SKM-1 treated with dmso at 0.1 percent for 144 hours (cell line): Measurements from ENCODE around the gene KIAA0319L.

Experiments used
- DNase-seq: peaks from one replicate; lab custom pipeline; 2025; ENCODE audit not compliant: unreplicated experiment; lab: John Stamatoyannopoulos, UW

The KIAA0319L gene

DNA sequence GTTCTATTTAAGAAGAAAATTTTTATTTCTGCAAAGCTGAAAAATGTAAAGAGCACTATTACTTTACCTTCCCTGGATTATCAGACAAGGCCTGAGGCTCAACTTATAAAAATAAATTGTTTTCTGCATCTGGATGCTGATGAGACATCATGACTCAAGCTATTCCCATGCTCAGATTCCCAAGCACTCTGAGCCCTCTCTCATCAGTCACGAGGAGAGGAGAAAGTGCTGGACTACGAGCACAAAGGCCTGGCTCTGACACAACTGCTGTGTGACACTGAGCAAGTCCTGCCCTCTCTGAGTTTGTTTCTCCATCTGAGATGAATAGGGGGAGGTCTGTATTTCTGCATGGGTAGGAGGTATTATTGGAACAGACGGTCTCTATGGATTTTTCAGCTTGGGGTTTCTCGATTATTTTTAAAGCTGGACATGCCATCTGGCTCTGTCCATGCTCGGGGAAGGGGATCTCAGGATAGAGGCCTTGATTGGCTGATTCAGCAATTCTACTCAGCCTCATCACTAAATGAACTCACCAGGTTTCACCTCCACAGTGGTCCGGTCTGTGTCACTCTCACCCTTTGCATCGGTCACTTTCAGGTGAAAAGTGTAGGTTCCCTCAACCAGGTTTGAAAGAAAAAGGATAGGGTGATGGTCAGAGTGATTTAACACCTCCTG, 107.7 kb downstream of the KIAA0319L start:
- no peak for DNase-seq

DNA sequence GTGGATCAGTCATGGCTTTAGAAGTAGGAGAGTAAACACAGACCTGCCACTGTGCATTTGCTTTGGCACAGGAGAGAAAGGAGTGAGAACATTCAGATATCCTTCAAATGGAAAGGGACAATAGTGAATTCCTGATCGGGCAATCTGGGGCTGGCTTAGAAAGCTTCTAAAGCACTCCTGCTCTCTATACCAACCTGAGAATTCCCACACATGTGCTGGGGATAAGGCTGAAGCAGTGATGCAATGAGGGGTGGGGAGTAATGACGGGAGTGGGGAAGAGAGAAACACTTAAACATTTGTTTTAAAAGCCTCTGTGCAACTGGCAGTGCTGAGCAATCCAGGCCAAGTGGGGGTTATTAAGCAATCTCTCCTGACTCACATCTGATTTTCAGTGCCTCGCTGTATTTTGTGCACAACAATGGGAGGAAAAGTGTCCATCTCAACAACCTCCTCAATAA, 108.8 kb downstream of the KIAA0319L start:
- DNase-seq, result peak; percentile 69

DNA sequence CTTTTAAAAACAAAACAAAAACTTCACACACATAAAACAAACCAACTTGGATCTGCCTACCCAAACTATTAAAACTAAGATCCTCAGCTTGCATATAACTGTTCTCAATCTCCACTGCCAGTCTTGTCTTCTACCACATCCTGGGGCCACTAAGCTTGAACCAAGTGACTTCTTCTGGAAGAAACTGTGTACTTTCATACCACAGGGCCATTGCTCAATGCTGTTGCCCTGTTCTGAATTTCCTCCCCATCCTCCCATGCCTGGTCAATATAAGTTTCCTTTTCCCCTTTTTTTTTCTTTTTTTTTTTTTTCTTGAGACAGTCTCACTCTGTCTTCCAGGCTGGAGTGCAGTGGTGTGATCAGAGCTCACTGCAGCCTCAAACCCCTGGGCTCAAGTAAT, 109.9 kb downstream of the KIAA0319L start:
- DNase-seq, result peak; percentile 81

DNA sequence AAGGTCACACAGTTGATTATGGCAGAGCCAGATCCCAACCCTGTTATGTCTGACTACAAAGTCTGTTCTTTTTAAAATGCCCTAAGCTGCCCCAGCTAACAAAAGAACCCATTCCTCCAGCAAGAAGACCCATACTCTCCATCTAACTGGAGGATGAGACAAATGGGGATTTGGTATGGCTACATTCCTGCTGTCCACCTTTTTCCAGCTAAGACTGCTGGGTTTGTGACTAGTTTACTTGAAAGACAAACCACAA, 112.8 kb downstream of the KIAA0319L start:
- DNase-seq, result no peak

DNA sequence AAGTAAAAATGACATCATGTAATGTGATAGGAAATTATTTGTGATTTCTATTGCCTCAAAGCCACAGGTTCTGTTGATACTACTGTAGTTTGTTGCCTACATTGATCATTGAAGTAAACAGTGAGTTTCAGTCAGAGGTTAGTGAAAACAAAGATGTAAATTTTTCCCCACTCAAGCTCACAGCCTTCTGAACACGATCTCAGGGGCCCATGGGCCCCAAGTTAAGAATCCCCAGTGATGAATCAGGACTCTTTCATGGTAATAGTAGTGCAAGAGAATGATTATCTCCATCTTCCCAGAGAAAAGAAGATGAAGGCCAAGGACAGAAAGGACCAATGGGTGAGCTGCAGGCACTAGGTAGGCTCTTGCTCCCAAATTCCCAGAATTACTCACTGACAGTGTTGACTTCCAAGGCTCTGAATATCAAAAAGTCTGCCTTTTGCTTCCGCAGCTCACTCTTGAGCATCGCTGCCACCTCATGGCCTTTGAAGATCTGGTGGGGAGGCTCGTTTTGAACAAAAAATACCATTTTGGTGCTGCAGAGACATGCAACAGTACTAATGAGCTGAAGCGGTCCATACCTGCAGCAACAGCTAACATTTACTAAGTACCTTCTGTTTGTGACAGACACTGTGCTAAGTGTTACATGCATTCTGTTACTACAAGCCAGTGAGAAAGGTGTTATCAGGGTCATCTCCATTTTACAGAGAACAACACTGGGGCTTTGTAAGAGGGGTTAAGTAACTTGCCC, 113.3 kb downstream of the KIAA0319L start:
- DNase-seq, result no peak

DNA sequence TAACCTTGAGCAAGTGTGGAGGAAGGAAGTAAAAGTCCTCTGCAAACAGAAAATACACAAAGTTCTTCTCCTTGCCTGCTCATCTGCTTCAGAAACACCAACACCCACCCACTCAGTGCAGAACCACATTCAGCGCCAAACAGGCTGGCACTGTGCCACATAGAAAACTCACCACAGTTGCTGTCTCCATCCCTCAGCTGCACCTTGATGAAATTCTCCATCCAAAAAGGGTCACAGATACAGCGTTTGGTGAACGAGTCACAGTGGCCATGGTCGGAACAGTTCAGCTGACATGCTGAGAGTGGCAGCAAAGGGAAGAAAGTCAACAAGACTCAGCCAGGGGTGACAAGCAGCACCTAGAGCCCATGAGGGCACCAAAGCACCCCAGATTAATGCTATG, 114.5 kb downstream of the KIAA0319L start:
- no peak for DNase-seq

DNA sequence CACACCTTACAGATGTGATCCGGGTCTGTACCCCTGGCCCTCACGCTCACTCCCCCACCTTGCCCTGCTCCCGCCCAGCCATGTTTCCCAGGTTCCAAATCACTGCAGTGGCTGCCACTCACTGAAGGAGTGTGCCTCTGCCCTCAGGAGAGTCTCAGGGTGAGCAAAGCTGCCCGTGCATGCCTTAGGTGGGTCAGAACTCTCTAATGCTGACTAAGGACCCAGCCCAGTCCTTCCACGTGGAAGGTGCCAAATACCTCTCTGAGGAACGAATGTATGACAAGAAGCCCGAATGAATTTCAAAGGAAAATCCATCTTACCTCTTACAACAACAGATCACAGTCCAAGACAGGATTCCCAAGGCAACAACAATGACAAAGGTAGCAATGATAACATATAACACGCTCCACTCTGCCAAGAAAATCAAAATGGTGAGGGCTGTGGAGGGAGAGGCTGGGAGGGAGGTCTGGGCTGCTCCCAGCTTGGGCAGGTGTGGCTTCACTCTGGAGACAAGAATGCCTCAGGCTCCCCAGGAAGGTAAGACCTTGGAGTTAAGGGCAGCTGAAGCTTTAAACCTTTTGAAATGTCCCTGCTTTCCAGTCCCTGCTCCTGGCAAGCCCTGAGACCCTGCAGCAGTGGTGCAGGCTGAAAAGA, 115.2 kb downstream of the KIAA0319L start:
- DNase-seq, result no peak

DNA sequence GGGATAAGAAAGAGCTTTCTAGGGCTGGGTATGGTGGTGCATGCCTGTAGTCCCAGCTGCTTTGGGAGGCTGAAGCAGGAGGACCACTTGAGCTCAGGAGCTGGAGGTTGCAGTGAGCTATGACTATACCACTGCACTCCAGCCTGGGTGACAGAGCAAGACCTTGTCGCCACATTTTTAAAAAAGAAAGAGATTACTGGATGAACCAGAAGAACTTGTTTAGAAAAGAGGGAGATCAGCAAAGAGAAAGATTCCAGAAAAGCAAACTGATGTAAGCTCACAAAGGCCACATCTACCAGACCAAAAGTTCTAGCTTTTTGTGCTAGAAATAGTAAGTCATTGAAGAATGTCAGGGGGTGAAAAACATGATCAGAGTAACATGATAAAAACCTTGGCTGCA, 117.6 kb downstream of the KIAA0319L start:
- DNase-seq, result no peak

DNA sequence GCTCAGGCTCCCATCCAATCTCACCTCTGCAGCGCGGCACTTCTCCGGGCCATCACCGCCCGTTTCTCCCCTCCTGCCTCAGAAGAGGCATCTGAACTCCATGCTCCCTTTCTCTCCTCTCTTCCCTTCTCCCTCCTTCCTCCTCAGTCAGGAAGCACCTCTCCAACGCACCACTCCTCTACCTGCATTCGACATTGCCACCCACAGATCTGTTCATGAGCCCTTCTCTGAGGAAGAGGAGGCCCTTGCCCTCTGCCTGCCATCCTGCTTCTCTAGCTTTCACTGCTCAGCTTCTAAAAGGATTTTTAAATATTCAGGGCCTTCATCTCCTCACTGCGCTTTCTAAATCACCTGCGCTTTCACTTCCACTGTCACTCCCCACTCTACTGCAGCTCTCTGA, 120.0 kb downstream of the KIAA0319L start:
- DNase-seq, result no peak

DNA sequence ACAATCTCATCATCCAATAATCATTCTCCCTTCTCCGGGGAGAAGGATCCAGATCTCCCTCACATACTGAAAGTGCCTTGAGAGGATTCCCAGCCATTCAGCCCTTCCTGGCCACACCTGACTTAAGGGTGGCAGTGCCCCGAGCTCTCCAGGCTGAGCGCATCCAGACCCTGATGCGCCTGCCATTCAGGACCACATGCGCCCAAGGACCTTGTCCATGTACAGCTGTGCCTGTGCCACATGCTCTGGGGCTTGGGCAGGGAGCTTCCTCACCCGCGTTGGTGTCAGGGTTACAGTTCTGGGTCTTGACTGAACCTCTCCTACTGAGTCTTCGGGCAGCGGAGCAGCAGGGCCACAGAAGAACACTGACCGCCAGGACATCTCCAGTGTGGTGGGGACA, 121.1 kb downstream of the KIAA0319L start:
- DNase-seq, result no peak

DNA sequence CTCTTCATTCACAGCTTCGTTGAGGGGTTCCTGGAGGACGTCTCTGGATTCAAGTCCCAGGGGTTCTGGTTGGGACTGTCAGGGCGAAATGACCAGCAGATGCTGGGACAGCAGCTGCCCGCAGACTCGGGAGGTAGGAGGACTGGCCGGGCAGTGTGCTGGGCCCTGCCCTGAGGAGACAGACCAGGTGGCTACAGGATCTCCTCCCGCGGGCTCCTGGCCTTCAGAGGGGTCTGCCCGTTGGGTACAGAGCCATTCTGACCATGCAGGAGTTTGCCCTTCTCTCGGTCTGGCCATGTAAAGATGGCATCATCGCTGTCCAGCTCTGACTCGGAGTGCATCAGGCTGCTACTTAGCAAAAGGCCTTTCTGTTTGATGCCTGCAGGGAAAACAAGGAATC, 122.5 kb downstream of the KIAA0319L start:
- no peak for DNase-seq

DNA sequence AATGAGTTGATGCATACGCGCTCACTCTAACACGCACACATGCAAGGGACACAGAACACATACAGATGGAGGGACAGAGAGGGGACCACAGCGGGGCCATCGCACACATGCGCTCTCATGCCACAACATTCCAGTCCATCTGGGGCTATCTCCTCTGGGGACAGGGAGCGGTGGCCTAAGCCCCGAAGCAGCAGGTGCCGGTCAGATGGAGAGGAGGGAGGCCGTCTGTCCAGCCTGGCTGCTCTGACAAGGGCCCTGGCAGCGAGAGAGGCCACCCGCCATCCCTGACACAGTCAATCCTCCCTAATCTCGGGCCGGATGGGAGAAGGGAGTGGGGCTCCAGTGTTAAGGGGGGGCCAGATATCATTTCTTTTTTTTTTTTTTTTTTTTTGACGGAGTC, 123.5 kb downstream of the KIAA0319L start:
- no peak for DNase-seq

DNA sequence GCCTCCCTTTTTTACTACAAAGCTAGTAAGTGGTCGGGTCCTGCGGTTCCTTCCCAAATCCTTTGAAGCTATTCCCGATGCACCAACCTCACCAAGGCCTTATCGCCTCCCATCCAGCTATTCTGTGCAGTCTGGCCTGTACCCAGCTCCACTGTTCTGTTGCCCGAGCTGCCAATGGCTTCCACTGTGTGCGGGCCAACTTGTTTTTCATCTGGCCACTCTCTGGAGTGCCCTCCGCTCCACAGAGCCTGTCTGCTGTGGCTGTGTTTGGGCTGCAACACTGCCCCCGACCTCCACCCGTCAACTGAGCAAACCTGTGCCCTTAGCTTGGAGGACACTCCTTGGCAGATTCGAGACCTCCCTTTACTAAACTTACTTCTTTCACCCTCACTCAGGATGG, 125.0 kb downstream of the KIAA0319L start:
- no peak for DNase-seq

DNA sequence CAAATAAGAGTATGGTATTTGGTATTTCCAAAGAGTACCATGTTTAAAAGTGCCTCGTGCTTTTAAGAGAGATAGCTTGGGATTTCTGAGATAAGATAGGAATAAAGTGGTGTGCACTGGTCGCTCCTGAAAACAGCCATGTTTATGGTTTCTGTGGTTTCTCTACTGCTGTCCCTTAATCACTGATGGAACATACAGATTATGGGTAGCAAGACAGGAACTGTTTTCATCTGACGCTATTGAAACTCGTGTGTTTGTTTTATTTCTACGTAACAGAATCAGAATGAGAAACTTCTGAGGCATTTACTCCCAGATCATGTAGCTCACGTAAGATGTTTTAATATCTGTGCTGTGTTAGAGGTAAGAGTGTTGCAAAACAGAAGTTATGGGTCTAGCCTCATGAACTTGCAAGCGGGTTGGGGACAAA, 126.0 kb downstream of the KIAA0319L start:
- no peak for DNase-seq

DNA sequence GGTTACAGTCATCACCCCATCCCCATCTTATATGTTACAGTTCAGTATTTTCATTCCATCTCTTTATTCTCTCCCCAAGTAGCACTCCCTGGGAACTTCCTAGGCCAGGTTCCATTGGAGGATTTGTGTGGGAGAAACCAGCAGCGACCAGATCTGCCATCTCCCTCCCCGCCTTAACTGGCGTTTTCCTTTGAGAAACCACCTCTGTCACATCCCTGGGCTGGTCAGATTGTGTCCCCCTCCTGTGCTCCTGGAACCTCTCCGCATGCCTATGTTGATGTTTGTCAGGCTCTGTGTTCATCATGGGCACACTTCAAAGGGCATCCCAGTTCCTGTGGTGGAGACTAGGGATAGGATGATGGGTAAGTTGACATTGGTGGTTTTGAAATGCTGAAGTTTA, 126.4 kb downstream of the KIAA0319L start:
- no peak for DNase-seq

DNA sequence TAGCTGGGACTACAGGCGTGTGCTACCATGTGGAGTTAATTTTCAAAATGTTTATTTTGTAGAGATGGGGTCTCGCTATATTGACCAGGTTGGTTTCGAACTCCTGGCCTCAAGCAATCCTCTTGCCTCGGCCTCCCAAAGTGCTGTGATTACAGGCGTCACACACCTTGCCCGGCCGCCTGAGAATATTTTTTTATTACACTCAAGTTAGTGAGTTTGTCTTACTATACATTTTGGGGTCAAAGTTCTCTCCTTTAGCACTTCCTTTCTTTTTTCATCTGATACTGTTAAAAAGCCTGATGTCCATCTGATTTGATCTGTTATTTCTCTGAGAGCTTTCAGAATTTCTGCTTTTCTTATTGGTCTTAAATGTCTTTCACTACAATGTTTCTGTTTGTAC, 128.8 kb downstream of the KIAA0319L start:
- DNase-seq, result no peak

DNA sequence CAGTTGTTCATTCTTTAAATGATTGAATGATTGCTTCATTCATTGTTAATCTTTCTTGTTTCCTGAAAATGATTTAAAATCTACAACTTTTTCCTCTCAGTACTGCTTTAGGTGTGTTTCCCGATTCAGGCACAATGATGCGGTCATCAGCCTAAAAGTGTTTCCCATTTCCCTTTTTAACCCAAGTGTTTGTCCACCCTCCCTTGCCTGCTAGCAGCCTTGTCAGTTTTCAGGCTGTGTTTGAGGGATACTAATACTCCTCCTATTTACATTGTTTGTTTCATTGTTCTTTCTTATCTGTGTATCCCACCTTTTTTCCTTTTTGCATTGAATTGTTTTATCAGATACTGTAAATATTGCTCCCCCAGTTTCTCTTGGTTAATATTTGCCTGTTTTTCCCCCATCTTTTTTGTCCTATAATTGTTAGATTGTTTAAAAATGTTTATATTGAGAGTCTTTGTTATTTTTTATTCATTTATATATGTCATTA, 131.1 kb downstream of the KIAA0319L start:
- no peak for DNase-seq

DNA sequence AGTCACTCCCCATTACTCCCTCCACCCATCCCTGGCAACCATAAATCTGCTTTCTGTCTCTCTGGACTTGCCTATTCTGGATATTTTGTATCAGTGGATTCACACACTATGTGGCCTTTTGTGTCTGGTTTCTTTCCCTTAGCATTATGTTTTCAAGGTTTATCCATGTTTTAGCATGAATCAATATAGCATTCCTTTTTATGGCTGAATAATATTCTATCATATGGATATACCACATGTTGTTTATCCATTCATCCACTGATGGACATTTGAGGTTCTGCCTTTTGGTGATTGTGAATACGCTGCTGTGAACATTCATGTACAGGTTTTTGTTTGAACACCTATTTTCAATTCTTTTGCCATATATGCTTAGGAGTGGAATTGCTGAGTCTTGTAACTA, 148.3 kb downstream of the KIAA0319L start:
- no peak for DNase-seq

DNA sequence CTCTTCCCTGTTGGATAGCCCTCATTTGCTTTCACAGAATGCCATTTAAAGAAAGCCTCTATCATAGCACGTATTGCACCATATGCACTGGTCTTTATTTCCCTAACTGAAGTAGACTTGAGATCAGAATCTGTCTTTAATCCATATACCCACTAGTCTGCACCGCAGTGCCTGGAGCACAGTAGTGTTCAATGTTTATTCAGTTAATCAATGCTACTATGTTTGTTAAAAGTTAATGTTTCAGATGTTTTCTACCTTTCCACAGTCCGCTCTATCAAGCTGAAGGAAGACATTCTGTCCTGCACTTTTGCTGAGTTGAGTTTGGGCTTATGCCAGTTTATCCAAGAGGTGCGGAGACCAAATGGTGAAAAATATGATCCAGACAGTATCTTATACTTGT, 149.5 kb downstream of the KIAA0319L start:
- no peak for DNase-seq

DNA sequence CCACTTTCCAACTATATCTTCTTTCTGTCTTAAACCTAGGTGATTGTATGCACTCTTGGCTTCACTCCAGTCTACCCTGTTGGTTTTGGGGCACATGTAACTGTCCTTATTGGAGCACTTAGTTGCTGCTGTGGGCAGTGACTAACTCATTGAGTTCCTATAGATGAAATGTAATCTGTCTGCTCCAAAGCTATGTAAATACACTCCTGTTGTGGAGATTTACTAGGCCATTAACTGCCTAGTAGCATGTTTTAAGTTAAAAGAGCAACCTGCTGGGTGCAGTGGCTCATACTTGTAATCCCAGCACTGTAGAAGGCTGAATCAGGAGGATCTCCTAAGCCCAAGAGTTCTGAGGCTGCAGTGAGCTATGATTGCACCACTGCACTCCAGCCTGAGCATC, 151.1 kb downstream of the KIAA0319L start:
- no peak for DNase-seq

DNA sequence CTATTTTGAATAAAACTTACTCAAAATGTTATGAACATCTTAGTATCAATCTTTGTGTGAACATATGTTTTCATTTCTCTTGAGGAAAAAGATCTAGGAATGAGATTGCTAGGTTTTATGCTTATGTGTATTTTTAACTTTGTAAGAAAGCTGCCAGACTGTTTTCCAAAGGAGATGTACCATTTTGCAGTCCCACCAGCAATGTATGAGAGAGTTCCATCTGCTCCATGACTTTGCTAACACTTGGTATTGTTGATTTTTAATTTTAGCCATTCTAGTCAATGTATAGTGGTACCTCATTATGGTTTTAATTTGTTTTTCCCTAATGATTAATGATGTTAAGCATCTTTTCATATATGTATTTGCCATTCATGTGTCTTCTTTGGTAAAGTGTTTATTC, 156.2 kb downstream of the KIAA0319L start:
- no peak for DNase-seq

DNA sequence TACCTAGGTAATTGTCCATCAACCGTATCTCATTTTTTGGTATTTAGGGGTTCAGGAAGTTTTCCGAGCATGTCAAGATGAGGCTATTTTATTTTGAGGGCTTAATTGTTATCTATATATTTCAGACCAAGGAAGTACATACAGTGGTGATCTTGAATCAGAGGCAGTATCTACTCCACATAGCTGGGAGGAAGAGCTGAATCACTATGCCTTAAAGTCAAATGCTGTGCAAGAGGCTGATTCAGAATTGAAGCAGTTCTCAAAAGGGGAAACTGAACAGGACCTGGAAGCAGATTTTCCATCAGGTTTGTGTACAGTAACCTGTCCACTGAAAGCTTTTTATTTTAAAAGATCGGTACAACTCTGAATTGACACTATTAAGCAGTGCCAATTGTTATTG, 158.5 kb downstream of the KIAA0319L start:
- DNase-seq, result no peak
